Thyroid gland (tissue), 4 donors: ENCODE results near the gene DNAH9.

Experiments
- CTCF ChIP-seq, 6 experiments: fragments of 200-600 bp in 3 of 6; fragments of 450-650 bp in 3 of 6; sonication (generic) in 3 of 6; IDR thresholded peaks; one replicate each; pipeline ENCODE4 v1.5.1; 2016 to 2019; ENCODE audit warnings: antibody characterized with exemption in 6 of 6, mild to moderate bottlenecking in 2 of 6, inconsistent platforms in 1 of 6, moderate library complexity in 1 of 6
- POLR2A ChIP-seq, 2 donors: fragments of 450-650 bp; IDR thresholded peaks; one replicate each; pipeline ENCODE4 v1.6.1; 2017; ENCODE audit warnings: antibody characterized with exemption in 2 of 2, mild to moderate bottlenecking in 2 of 2, moderate library complexity in 1 of 2

- TF ChIP-seq POLR2A (IDR thresholded peaks at IDR 0.05) = no peak
- TF ChIP-seq CTCF (IDR thresholded peaks at IDR 0.05) = no peak
Measured at GRCh38 chr17:11553135-11553534, 45.1 kb upstream of the DNAH9 start.
